Lower lobe of right lung (tissue), 2 donors: ENCODE data around the gene WDR93. TPM values are rescaled to one million over a fixed set of nuclear protein-coding genes. Genes with fewer than 3 reads are reported as not detected.

ENCODE experiments used
- ATAC-seq, 2 donors: fragments of 200-7000 bp; cut with Tn5 transposase; one replicate each; pipeline ENCODE4 v1.9.1; 2020 to 2022; ENCODE audit warnings: mild to moderate bottlenecking in 2 of 2, moderate library complexity in 2 of 2
- DNase-seq: peaks from one replicate; pipeline ENCODE4 v3.0.0-alpha.2; 2020
- H3K27ac ChIP-seq: fragments of 200-600 bp; one replicate; pipeline ENCODE4 v1.8.0; 2022
- H3K27me3 ChIP-seq: fragments of 200-600 bp; one replicate; pipeline ENCODE4 v1.8.0; 2022; ENCODE audit warnings: low read depth
- H3K36me3 ChIP-seq: fragments of 200-600 bp; one replicate; pipeline ENCODE4 v1.8.0; 2022; ENCODE audit warnings: mild to moderate bottlenecking
- H3K4me1 ChIP-seq: fragments of 200-600 bp; one replicate; pipeline ENCODE4 v1.8.0; 2022
- H3K4me3 ChIP-seq: fragments of 200-600 bp; one replicate; pipeline ENCODE4 v1.8.0; 2022; ENCODE audit warnings: mild to moderate bottlenecking
- H3K9me3 ChIP-seq: fragments of 200-600 bp; one replicate; pipeline ENCODE4 v1.8.0; 2022
- intact Hi-C: fragments of 100-400 bp; cut with DNase I; formaldehyde crosslinking; loops from one replicate; pipeline ENCODE4 v1.11.0; 2022
- total RNA-seq: library from RNA; stranded (reverse); fragmentation: NEBNext Ultra II Directional; extraction: Animal tissue kit (Norgen Biotek cat#: 25700); gene quantifications from one replicate; pipeline ENCODE4 v1.2.1, GENCODE V29; 2021
- TF ChIP-seq, protein P1 (sequence below): fragments of 200-600 bp; IDR thresholded peaks from one replicate; pipeline ENCODE4 v1.8.0; 2022; ENCODE audit warnings: antibody characterized with exemption, mild to moderate bottlenecking
- donor health status: DM: no; HTN: yes; CAD: no; lungs with severe emphysema.

The WDR93 gene
- total RNA-seq, 1 donor from 2014 or later, result 1.2 TPM

DNA sequence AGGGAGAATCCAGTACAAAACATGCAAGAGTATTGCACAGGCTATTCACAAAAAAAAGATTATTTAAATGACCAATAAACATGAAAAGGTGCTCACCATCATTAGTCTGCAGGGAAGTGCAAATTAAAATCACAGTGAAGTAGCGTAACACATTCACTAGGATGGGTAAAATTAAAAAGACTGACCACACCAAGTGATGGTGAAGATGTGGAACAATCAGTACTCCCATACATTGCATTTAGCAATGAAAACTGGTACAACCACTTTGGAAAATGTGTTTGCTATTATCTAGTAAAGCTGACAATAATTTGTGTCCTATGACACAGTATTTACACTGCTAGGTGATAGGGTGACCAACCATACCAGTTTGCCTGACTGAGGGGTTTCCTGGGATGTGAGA is 34.0 kb downstream of the WDR93 start:
- H3K27me3 ChIP-seq, result no peaks in the 10 kb centered on the region

DNA sequence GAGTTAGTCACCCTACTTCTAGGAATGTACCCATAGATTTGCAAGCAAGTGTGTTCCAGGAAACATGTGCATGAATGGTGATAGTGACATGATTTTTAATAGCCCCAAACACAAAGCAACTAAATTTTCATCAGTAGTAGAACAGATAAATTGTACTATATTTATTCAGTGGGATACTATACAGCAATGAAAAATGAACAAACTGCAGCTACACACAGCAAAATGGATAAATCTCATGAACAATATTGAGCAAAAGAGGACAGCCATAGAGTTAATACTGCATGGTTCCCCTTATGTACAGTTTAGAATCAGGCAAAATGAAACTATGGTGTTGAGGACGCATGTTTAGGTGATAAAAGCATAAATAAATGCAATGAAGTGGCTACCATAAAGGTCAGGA is 34.5 kb downstream of the WDR93 start:
- TF ChIP-seq, protein P1, sequence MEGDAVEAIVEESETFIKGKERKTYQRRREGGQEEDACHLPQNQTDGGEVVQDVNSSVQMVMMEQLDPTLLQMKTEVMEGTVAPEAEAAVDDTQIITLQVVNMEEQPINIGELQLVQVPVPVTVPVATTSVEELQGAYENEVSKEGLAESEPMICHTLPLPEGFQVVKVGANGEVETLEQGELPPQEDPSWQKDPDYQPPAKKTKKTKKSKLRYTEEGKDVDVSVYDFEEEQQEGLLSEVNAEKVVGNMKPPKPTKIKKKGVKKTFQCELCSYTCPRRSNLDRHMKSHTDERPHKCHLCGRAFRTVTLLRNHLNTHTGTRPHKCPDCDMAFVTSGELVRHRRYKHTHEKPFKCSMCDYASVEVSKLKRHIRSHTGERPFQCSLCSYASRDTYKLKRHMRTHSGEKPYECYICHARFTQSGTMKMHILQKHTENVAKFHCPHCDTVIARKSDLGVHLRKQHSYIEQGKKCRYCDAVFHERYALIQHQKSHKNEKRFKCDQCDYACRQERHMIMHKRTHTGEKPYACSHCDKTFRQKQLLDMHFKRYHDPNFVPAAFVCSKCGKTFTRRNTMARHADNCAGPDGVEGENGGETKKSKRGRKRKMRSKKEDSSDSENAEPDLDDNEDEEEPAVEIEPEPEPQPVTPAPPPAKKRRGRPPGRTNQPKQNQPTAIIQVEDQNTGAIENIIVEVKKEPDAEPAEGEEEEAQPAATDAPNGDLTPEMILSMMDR, result no peak
- no peak overlapping the region for H3K4me3 ChIP-seq
- H3K27me3 ChIP-seq, result no peaks in the 10 kb centered on the region
- H3K27ac ChIP-seq, result no peak overlapping the region
- no peaks in the 10 kb centered on the region for H3K9me3 ChIP-seq
- H3K36me3 ChIP-seq, result no peaks in the 10 kb centered on the region
- ATAC-seq (no peak), DNase-seq (no peak)
- intact Hi-C loops, result no loop called here
- no peaks in the 10 kb centered on the region for H3K4me1 ChIP-seq

More for the DNA sequence above, 34.0 kb downstream of the WDR93 start:
- ATAC-seq (no peak), DNase-seq (no peak)
- intact Hi-C loops, result no loop called here
- Histone ChIP-seq H3K36me3 (no peaks in the 10 kb centered on the region), H3K4me1 (no peaks in the 10 kb centered on the region), H3K9me3 (no peaks in the 10 kb centered on the region), H3K27ac (no peak overlapping the region), H3K4me3 (no peak overlapping the region)
- TF ChIP-seq, protein P1, result no peak

DNA sequence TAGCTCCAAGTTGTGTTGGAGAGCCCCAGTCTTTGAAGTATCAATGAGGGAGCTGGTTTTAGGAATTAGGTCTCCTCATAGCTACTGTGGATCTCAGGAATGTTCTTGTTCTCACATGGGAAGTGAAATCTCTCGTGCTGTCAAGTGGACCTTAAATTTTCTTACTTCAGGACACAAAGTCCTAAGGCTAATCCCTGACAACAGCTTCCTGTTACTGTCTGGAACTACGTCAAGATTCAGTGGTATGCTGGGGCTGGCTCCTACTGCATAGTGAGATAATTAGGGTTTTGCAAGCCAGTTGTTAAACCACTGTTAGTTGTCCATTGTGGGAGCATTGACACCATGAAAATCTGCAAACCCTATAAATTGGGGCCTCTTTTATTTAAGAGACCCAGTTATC is 37.6 kb downstream of the WDR93 start:
- H3K4me1 ChIP-seq, result no peaks in the 10 kb centered on the region
- DNase-seq (no peak), ATAC-seq (peak; percentile 68 to 72)
- TF ChIP-seq, protein P1, result no peak
- H3K27me3 ChIP-seq, result no peaks in the 10 kb centered on the region
- H3K36me3 ChIP-seq, result no peaks in the 10 kb centered on the region
- H3K27ac ChIP-seq, result no peak overlapping the region
- H3K4me3 ChIP-seq, result no peak overlapping the region
- no peaks in the 10 kb centered on the region for H3K9me3 ChIP-seq
- intact Hi-C loops, result no loop called here

DNA sequence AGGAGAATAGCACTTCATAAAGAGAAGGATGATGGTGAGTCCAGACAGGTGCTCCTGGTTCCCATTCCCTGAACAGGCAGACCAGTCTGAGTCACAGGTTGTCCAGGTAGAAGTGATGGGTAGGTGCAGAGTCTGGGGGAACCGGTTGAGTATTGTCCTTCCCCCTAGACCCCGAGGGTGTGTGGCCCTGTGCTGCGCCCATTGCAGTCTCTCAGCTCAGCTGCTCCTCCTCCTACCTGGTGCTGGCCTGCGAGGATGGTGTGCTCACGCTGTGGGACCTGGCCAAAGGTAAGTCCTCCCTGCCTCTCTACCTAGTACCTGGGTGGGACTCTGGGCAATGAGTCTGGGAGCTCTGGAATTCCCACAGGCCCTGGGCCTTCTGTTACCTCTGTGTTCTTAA is 40.7 kb downstream of the WDR93 start:
- H3K36me3 ChIP-seq, result no peaks in the 10 kb centered on the region
- ATAC-seq (no peak), DNase-seq (no peak)
- TF ChIP-seq, protein P1, result no peak
- H3K9me3 ChIP-seq, result no peaks in the 10 kb centered on the region
- intact Hi-C loops, result no loop called here
- H3K4me1 ChIP-seq, result no peaks in the 10 kb centered on the region
- no peak overlapping the region for H3K4me3 ChIP-seq
- no peaks in the 10 kb centered on the region for H3K27me3 ChIP-seq
- no peak overlapping the region for H3K27ac ChIP-seq

DNA sequence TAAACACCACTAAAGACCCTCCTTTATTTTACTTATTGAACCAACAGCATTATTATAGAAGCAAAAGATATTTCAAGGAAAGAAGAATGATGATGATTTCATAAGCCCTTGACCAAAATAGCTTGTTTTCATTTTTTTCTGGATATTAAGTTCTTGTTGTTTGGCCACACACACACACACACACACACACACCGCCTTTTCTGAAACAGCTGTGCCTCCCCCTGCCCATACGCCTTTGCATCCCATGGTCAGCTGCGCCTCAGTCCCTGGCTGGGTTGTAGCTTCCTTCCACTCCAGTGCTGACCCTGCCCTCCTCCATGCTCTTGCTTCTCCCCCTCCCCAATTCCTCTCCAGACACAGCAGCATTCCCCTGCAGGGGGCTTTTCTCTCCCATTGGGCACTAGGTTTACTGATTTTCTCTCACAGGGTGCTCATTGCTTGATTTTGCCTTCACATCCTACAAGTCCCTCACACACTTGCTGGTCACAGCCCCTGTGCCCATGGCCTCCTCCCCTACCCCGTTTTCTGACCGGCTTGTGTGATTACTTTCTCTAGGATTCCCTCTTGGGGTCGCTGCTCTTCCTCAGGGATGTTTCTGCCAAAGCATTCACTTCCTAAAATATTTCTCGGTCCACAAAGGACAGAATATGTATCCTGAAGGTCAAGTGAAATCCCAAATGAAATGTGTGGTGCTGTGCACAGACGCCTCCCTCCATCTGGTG is 42.0 kb downstream of the WDR93 start:
- no peaks in the 10 kb centered on the region for H3K36me3 ChIP-seq
- TF ChIP-seq, protein P1, result no peak
- intact Hi-C loops, result no loop called here
- no peak overlapping the region for H3K27ac ChIP-seq
- no peaks in the 10 kb centered on the region for H3K4me1 ChIP-seq
- DNase-seq (no peak), ATAC-seq (no peak)
- H3K4me3 ChIP-seq, result no peak overlapping the region
- no peaks in the 10 kb centered on the region for H3K27me3 ChIP-seq
- H3K9me3 ChIP-seq, result no peaks in the 10 kb centered on the region
